ENCODE results near the gene MTERF4. TPM values are rescaled to one million over a fixed set of nuclear protein-coding genes. Genes with fewer than 3 reads are reported as not detected.

The MTERF4 gene
- total and polyA plus RNA-seq, 2 of the 4 experiments (the other 2 are of a cell fraction), result 26.6 to 33.3 TPM

- no peak overlapping the region for H2AK9ac ChIP-seq (replicated peaks; ENCODE audit: low read depth, low read length, poor library complexity)
- CTCF ChIA-PET, result no interaction called here
- H2BK20ac ChIP-seq (ENCODE audit: low read depth, low read length), result no peak overlapping the region
- BruUV-seq (replicated peaks), result no TSS peak
- no peak overlapping the region for H3K14ac ChIP-seq (replicated peaks; ENCODE audit: low read depth, low read length)
- H2BK120ac ChIP-seq (ENCODE audit: low read depth, low read length), result no peak overlapping the region
- no peak overlapping the region for H4K8ac ChIP-seq (ENCODE audit: low read depth in 2 of 2, low read length in 2 of 2)
- no peak for DNase-seq
- H4K91ac ChIP-seq (ENCODE audit: insufficient read depth, low read depth, low read length), result no peak overlapping the region
- no peak overlapping the region for H3K18ac ChIP-seq (ENCODE audit: low read depth, low read length)
- POLR2A ChIA-PET (ENCODE audit: unreplicated experiment), result no interaction called here
- H3K4me1 ChIP-seq (ENCODE audit: control insufficient read depth, insufficient read depth, low read length), result no peaks in the 10 kb centered on the region
- no peaks in the 10 kb centered on the region for H4K20me1 ChIP-seq (ENCODE audit: insufficient read depth, low read length)
- TF ChIP-seq FOS (IDR thresholded peaks at IDR 0.05; ENCODE audit: low read depth, low read length), result no peak
- no peak for TF ChIP-seq MXI1 (IDR thresholded peaks at IDR 0.05; ENCODE audit: borderline replicate concordance, low read depth, low read length)
- TF ChIP-seq CEBPB (IDR thresholded peaks at IDR 0.05; ENCODE audit: low read depth, low read length), result no peak
- no peak for TF ChIP-seq CHD1 (IDR thresholded peaks at IDR 0.05; ENCODE audit: low read depth, low read length)
- no peak for TF ChIP-seq NFE2L2 (IDR thresholded peaks at IDR 0.05; ENCODE audit: low read depth, low read length)
- TF ChIP-seq USF2 (IDR thresholded peaks at IDR 0.05; ENCODE audit: low read depth, low read length), result no peak
- no peak for TF ChIP-seq CTCF (conservative IDR thresholded peaks at IDR 0.05; ENCODE audit: low read depth, low read length)
- no peak for TF ChIP-seq ELK1 (IDR thresholded peaks at IDR 0.05; ENCODE audit: borderline replicate concordance, low read depth, low read length)
- no peak for TF ChIP-seq RCOR1 (IDR thresholded peaks at IDR 0.05; ENCODE audit: insufficient replicate concordance, low read length)
- no peak for TF ChIP-seq MAFK (IDR thresholded peaks at IDR 0.05; ENCODE audit: low read depth, low read length)
- TF ChIP-seq BHLHE40 (IDR thresholded peaks at IDR 0.05; ENCODE audit: low read depth, low read length), result no peak
- no peak for TF ChIP-seq RFX5 (IDR thresholded peaks at IDR 0.05; ENCODE audit: low read depth, low read length)
- dilution Hi-C loops (cut with HindIII; ENCODE audit: low sequenced_read_pairs, unreplicated experiment) (no loop called here), in situ Hi-C loops (cut with MboI; ENCODE audit: low sequenced_read_pairs) (no loop called here), intact Hi-C loops (cut with micrococcal nuclease) (no loop called here)
- H3K27ac ChIP-seq (ENCODE audit: insufficient read depth, low read length), result no peak overlapping the region
- H3K9me1 ChIP-seq (ENCODE audit: insufficient read depth, low read length), result no peaks in the 10 kb centered on the region; the same call in 1 of the 2 replicates
- peaks cover 15% of the 10 kb centered on the region for H3K36me3 ChIP-seq (ENCODE audit: control insufficient read depth, insufficient read depth, low read length)
- H3K79me1 ChIP-seq (ENCODE audit: low read depth in 1 of 2, low read length in 2 of 2), result no peaks in the 10 kb centered on the region
- H3K56ac ChIP-seq (ENCODE audit: extremely low read depth, insufficient read depth, low read length), result no peak overlapping the region
- ATAC-seq (ENCODE audit: low read depth), result no peak
- H3K9ac ChIP-seq (ENCODE audit: low read depth, low read length), result no peak overlapping the region
- no peaks in the 10 kb centered on the region for H3K9me3 ChIP-seq (ENCODE audit: control insufficient read depth, insufficient read depth, low read length)
- no peak overlapping the region for H3K4me3 ChIP-seq (ENCODE audit: insufficient read depth, low read depth, low read length)
- no peak overlapping the region for H2BK5ac ChIP-seq (ENCODE audit: low read depth, low read length, poor library complexity, severe bottlenecking)
- no peak overlapping the region for H3K4ac ChIP-seq (ENCODE audit: low read depth, low read length)
- H3K27me3 ChIP-seq (ENCODE audit: control insufficient read depth, insufficient read depth, low read length), result no peaks in the 10 kb centered on the region
- no peak overlapping the region for H3K4me2 ChIP-seq (ENCODE audit: low read depth, low read length)
- no peak overlapping the region for H2BK15ac ChIP-seq (ENCODE audit: low read depth, low read length)
- no peak overlapping the region for H2AFZ ChIP-seq (replicated peaks; ENCODE audit: low read length, poor library complexity)
- WGBS, 2 experiments (ENCODE audit: extremely low coverage in 2 of 2, insufficient read length in 1 of 2), result 86% methylated on average over 4 of the region's 5 CpGs; no CpG with 5 or more reads in 1 of the 2 experiments
- H2AK5ac ChIP-seq (ENCODE audit: low read depth, low read length), result no peak overlapping the region
- H3K23ac ChIP-seq (ENCODE audit: low read depth, low read length), result no peak overlapping the region
- H4K5ac ChIP-seq (ENCODE audit: low read depth, low read length), result no peak overlapping the region
These were observed 19.0 kb downstream of the MTERF4 start for GRCh38 chr2:241083091-241083415.

Measured in IMR-90 (cell line).